SJCRH30 (cell line): ENCODE results near the gene GRK3. TPM values are rescaled to one million over a fixed set of nuclear protein-coding genes. Genes with fewer than 3 reads are reported as not detected.

Experiments
- DNase-seq, 2 experiments: peaks; one replicate each; pipeline ENCODE4 v3.0.0-alpha.2; 2015 to 2020
- H3K27ac ChIP-seq: fragments of 250-450 bp; sonication (Bioruptor Pico); 2 replicates; pipeline ENCODE4 v1.5.1; 2020; ENCODE audit warnings: mild to moderate bottlenecking, moderate library complexity
- H3K27me3 ChIP-seq: fragments of 250-450 bp; sonication (Bioruptor Pico); 2 replicates; pipeline ENCODE4 v1.5.1; 2020; ENCODE audit warnings: mild to moderate bottlenecking, moderate library complexity
- H3K36me3 ChIP-seq: fragments of 250-450 bp; sonication (Bioruptor Pico); 2 replicates; pipeline ENCODE4 v1.5.1; 2020; ENCODE audit warnings: mild to moderate bottlenecking, moderate library complexity
- H3K4me1 ChIP-seq: fragments of 250-450 bp; sonication (Bioruptor Pico); 2 replicates; pipeline ENCODE4 v1.5.1; 2020; ENCODE audit warnings: mild to moderate bottlenecking, moderate library complexity
- H3K4me3 ChIP-seq: fragments of 250-450 bp; sonication (Bioruptor Pico); 2 replicates; pipeline ENCODE4 v1.5.1; 2020; ENCODE audit warnings: mild to moderate bottlenecking, moderate library complexity
- H3K9me3 ChIP-seq: fragments of 250-450 bp; sonication (Bioruptor Pico); replicated peaks from 2 replicates; pipeline ENCODE4 v1.5.1; 2020; ENCODE audit warnings: mild to moderate bottlenecking, moderate library complexity
- total RNA-seq: library from RNA; depleted of rRNA; stranded (reverse); fragments of >200 nt; shearing (Covaris generic); gene quantifications from 2 replicates; pipeline ENCODE4 v1.2.3, GENCODE V29; 2014

GRK3 gene
- total RNA-seq, 1 experiment from 2014 or later: 45.6 TPM

DNA sequence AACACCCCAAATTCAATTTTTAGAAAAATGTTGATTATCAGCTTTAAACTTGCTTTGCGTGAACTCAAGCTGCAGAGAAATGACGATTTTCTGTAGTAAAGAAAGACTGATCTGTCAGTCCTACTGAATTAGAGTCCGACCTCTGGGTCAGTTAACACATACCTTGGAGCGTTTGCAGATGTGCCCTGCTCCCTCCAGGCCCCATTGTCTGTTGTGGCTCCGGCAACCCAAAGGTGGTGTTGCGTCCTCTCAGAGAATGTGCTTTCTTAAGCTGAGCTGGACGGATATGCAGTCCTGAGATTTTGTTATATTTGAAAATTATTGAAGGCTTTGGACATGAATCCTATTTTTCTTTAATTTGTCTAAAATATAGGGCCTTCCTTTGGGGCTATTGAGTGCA lies 146.0 kb downstream of the GRK3 start:
- no peak for DNase-seq
- no peaks in the 10 kb centered on the region for H3K27me3 ChIP-seq
- no peak overlapping the region for H3K27ac ChIP-seq
- no peak overlapping the region for H3K4me3 ChIP-seq
- no peaks in the 10 kb centered on the region for H3K4me1 ChIP-seq
- H3K9me3 ChIP-seq: no peaks in the 10 kb centered on the region
- peaks cover 79% of the 10 kb centered on the region for H3K36me3 ChIP-seq

DNA sequence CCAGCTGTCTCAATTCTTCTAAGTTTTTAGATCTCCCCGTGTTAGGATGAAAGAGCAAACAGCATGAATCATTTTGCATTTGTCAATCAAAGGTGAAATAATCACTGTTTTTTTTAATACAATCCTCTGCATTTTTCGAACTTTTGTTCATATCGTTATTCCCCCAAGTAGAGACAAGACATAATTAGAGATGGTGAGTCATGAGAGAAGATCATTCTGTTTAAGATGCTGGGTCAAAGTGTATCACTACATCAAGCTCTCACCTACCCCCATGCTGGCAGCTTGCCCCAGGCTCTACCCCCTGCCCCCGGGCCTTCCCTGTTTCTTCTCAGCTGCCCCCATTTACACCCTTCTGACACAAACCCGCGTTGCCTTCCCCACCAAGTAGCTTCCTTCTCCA lies 147.0 kb downstream of the GRK3 start:
- Histone ChIP-seq H3K36me3 (peaks cover 80% of the 10 kb centered on the region), H3K27me3 (no peaks in the 10 kb centered on the region), H3K9me3 (no peaks in the 10 kb centered on the region), H3K4me3 (no peak overlapping the region), H3K27ac (no peak overlapping the region), H3K4me1 (no peaks in the 10 kb centered on the region)
- DNase-seq: no peak

DNA sequence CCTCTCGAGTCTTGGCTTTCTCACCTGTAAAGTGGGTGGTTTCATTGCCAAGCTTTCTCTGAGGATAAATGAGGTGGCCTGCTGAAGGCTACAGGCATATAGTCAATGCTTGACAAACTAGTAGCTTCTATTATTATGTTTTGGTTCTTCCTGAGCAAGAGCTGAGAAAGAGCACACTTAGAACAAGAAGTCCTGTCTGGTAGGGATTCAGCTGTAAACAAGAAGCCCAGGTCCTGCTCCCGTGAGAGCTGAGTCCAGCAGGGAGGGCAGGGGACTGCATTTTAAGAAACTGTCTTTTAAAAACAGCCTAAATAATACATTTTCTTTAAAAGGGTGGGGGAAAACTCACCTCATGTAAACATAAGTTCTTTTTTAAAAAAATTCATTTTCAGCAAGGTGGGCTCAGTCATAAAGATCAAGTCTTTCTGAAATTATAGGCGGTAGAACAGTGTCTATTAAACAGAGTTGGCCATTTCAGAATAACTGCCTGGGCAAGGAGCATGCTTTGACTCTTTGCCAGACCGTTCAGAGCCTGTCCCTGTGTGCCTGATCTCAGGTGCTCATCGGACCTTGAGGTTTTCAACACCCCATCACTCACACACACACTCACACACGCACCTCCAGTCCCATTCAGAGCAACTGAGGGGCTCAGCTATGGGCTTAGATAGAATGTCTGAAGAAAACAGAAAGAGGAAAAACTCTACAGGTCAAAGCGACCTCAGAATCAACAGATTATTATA lies 148.4 kb downstream of the GRK3 start:
- H3K27ac ChIP-seq: no peak overlapping the region
- DNase-seq: no peak
- H3K4me1 ChIP-seq: no peaks in the 10 kb centered on the region
- H3K4me3 ChIP-seq: no peak overlapping the region
- H3K9me3 ChIP-seq: no peaks in the 10 kb centered on the region
- H3K36me3 ChIP-seq: peaks cover 86% of the 10 kb centered on the region
- no peaks in the 10 kb centered on the region for H3K27me3 ChIP-seq

DNA sequence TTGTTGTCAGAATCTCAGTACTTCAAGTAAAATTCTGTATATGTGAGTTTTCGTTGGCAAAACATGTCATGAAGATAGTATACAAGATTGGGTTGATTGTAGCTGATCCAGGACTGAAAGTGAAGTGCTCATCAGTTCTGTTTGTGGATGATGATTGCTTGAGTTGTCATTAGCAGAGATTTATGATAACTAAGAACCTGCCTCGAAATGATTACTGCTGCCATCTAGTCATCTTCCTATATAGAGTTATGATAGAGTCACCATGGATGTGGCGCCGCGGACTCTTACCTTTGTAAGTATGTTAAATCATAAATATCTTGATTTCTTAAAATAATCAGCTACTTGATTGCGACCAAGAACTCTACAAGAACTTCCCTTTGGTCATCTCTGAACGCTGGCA lies 149.6 kb downstream of the GRK3 start:
- no peak for DNase-seq
- peaks cover 92% of the 10 kb centered on the region for H3K36me3 ChIP-seq
- H3K27ac ChIP-seq: no peak overlapping the region
- no peaks in the 10 kb centered on the region for H3K4me1 ChIP-seq
- no peak overlapping the region for H3K4me3 ChIP-seq
- H3K27me3 ChIP-seq: no peaks in the 10 kb centered on the region
- no peaks in the 10 kb centered on the region for H3K9me3 ChIP-seq

DNA sequence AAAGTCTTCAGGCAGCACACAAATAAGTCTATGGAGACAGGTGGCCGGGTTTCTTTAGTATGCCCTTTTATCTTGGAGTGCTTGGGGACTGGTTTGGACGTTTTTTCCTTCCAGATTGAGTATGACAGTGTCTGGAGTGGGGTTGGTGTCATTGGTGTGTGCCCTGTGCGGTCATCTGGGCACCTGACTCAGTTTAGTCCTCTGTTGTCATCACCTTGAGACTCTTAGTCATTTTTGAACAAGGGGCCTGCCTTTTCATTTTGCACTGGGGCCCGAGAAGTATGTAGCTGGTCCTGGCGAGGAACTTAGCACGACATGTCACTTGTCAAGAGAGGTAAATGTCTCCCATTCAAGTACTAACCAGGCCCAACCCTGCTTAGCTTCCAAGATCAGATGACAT lies 150.3 kb downstream of the GRK3 start:
- no peaks in the 10 kb centered on the region for H3K9me3 ChIP-seq
- H3K36me3 ChIP-seq: peaks cover 92% of the 10 kb centered on the region
- H3K4me3 ChIP-seq: no peak overlapping the region
- no peak overlapping the region for H3K27ac ChIP-seq
- DNase-seq: no peak
- H3K4me1 ChIP-seq: no peaks in the 10 kb centered on the region
- H3K27me3 ChIP-seq: no peaks in the 10 kb centered on the region

DNA sequence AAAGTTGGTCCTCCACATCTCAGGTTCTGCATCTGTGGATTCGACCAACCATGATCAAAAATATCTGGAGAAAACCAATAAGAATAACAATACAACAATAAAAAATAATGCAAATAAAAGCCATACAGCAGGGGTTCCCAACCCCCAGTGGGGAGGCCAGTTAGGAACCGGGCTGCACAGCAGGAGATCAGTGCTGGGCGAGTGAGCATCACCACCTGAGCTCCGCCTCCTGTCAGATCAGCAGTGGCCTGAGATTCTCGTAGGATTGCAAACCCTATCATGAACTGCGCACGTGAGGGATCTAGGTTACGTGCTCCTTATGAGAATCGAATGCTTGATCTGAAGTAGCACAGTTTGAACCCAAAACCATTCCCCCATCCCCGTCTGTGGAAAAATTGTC lies 152.2 kb downstream of the GRK3 start:
- H3K36me3 ChIP-seq: peaks cover 88% of the 10 kb centered on the region
- no peaks in the 10 kb centered on the region for H3K27me3 ChIP-seq
- H3K4me3 ChIP-seq: no peak overlapping the region
- no peak for DNase-seq
- no peaks in the 10 kb centered on the region for H3K4me1 ChIP-seq
- no peaks in the 10 kb centered on the region for H3K9me3 ChIP-seq
- no peak overlapping the region for H3K27ac ChIP-seq

DNA sequence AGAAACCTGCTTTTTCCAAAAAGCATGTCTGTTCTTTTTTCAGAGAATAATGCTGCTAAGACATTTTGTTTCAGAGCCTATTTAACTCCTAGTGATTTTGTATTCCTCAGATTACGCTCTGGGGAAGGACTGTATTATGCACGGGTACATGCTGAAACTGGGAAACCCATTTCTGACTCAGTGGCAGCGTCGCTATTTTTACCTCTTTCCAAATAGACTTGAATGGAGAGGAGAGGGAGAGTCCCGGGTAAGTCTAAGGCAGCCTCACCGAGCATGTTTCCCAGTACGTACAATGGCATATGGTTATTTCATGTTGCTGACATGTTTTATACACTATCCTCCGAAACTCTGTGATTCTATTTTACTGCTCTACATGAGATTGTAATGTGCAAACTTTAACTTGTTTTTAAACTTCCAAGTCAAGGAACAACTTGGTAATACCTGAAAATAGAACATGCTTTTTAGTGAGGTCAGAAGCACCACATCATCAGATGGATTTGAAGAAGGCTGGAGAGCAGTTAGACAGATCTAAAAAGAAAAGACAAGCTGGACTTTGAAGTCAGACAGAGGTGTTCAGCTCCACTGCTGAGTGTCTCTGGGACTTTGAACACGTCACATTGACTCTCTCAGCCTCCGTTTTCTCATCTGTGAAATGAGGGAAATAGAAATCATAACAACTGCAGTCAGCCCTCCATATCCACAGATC lies 153.8 kb downstream of the GRK3 start:
- Histone ChIP-seq H3K4me3 (no peak overlapping the region), H3K27me3 (no peaks in the 10 kb centered on the region), H3K36me3 (peaks cover 84% of the 10 kb centered on the region), H3K9me3 (no peaks in the 10 kb centered on the region), H3K27ac (no peak overlapping the region), H3K4me1 (no peaks in the 10 kb centered on the region)
- no peak for DNase-seq

DNA sequence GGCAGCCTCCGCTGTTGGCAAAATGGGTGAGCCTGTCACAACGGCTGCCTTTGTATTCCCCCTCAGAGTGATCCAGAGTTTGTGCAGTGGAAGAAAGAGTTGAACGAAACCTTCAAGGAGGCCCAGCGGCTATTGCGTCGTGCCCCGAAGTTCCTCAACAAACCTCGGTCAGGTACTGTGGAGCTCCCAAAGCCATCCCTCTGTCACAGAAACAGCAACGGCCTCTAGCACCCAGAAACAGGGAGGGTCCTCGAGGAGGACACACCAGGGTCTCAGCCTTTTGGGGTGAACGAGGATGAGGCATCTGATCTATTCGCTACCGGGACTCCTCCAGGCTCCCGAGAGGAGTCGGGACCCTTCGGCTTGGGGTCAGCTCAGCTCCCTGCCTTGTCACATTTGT lies 157.7 kb downstream of the GRK3 start:
- H3K36me3 ChIP-seq: peaks cover 52% of the 10 kb centered on the region
- no peaks in the 10 kb centered on the region for H3K9me3 ChIP-seq
- no peak for DNase-seq
- no peaks in the 10 kb centered on the region for H3K4me1 ChIP-seq
- no peak overlapping the region for H3K4me3 ChIP-seq
- no peak overlapping the region for H3K27ac ChIP-seq
- H3K27me3 ChIP-seq: no peaks in the 10 kb centered on the region

DNA sequence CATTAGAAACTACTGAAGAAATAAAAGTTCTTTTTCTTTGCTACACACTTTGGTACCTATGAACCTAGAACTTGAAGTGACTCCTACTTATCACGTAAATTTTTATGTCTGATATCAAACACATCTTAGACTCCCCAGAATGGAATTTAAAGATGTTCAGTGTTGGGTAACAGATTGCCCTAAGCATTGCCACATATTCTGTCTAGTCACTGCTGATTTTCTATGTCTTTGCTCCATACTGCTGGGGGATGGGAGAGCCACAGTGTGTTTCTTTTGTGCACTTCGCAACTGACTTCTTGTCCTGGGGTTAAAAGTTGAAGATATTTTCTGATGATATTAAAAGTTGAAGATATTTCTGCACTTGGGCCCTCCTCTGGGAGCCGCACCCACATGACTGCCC lies 158.2 kb downstream of the GRK3 start:
- Histone ChIP-seq H3K4me3 (no peak overlapping the region), H3K9me3 (no peaks in the 10 kb centered on the region), H3K4me1 (no peaks in the 10 kb centered on the region), H3K27me3 (no peaks in the 10 kb centered on the region), H3K27ac (no peak overlapping the region), H3K36me3 (peaks cover 48% of the 10 kb centered on the region)
- no peak for DNase-seq

DNA sequence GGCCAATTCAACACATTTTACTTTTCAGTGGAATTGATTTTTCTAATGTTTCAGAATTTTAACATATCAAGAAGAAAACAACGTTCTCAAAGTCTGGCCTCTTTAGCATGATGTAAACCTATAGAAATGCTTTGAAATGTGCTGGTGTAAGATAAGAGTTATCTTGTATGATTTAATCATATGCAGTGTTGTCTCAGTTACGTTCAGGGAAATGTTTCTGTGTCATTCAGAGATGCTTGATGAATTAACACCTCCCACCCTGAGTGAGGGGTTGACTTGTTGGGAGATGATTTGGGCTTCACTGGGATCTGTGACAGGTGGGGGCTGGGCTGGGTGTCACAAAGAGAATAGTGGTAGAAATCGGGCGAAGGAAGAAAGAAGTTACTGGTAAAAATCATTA lies 161.8 kb downstream of the GRK3 start:
- DNase-seq: no peak
- Histone ChIP-seq H3K4me1 (no peaks in the 10 kb centered on the region), H3K36me3 (peaks cover 26% of the 10 kb centered on the region), H3K9me3 (no peaks in the 10 kb centered on the region), H3K27me3 (no peaks in the 10 kb centered on the region), H3K4me3 (no peak overlapping the region), H3K27ac (no peak overlapping the region)

DNA sequence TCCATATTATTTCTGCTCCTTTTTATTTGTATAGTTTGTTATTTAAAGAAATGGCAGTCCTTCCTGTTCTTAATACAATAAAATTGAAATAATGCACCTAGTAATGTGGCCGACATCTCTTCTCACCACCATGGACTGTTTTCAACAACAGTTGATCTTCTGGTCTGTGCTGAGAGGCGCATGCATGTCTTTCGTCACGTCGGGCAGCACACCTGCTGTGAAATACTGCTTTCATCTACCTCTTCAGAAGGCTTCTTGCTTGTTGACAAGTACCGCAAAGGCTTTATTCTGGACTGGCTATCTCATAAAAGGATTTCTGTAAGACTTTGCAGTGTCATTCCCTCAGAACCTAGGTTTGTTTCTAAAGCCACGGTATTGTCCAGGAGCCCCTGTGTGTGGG lies 163.6 kb downstream of the GRK3 start:
- Histone ChIP-seq H3K4me3 (no peak overlapping the region), H3K27me3 (no peaks in the 10 kb centered on the region), H3K36me3 (peaks cover 10% of the 10 kb centered on the region), H3K4me1 (peaks cover 5% of the 10 kb centered on the region; the same call in 1 of the 2 replicates), H3K9me3 (no peaks in the 10 kb centered on the region), H3K27ac (no peak overlapping the region)
- DNase-seq: no peak

DNA sequence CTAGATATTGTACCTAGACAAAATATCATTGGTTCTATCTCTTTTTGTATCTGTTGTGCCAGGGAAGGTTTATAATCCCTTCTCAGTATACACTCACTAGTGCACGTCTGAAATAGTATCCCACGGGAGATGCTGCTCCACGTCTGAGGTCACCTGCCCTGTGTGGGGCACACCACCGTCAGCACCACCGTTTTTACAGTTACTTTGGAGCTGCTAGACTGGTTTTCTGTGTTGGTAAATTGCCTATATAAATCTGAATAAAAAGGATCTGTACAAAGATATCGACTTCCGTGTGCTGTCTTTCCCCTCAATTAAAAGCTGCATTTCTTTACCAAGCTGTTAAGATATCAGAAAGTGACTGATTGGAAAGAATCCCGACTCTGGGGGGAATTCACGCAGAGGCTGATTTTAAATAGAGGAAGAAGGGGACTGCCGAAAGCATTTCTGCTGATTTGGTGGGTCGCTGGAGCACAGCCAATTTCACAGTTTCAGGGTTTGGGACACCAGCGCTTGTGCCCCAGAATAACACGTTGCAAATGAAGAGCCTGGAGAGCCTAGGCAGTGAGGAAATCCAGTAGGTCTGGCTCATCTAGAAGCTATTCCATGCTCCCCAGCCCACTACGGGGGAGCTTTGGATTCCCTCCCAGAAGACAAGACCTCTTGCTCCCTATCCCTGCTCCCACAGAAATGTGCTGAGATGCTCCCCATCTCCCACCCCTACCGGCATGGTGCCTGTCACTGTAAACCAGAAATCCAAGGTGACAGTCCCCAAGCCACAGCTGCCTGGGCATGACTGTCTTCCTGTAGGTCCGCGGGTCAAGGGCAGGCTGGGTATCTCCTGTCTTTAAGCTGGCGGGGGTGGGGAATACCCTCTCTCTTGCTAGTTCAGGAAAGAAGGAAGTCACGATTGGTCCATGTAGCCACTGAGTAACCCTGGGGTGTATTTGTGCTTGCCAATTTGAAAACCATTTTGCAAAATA lies 164.8 kb downstream of the GRK3 start:
- H3K36me3 ChIP-seq: peaks cover 7% of the 10 kb centered on the region
- no peak overlapping the region for H3K4me3 ChIP-seq
- H3K27ac ChIP-seq: no peak overlapping the region
- H3K4me1 ChIP-seq: peaks cover 5% of the 10 kb centered on the region; the same call in 1 of the 2 replicates
- no peaks in the 10 kb centered on the region for H3K27me3 ChIP-seq
- DNase-seq: no peak
- no peaks in the 10 kb centered on the region for H3K9me3 ChIP-seq

DNA sequence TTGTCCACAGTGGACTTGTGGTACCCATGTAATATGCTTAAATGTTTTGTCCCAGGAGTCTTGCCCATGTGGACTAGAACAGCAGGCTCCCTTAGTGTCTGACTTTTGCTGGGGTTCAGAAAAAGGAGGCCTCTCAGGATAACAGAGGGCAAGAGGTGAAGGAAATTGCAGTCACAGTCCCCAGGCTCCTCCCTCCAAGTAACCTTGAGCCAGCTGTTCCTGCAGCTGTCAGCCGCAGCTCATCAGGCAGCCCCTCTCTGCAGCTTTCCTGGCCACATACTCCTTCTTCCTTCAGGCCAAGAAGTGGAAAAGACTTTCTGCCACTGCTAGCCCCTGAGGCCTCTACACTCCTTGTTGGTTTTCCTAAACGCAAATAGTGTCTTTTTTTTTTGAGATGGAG lies 171.2 kb downstream of the GRK3 start:
- Histone ChIP-seq H3K27me3 (no peaks in the 10 kb centered on the region), H3K4me1 (peaks cover 26% of the 10 kb centered on the region), H3K36me3 (no peaks in the 10 kb centered on the region), H3K4me3 (no peak overlapping the region), H3K9me3 (no peaks in the 10 kb centered on the region), H3K27ac (peak overlapping the region; percentile 45)
- peak; percentile 71 to 84 for DNase-seq

DNA sequence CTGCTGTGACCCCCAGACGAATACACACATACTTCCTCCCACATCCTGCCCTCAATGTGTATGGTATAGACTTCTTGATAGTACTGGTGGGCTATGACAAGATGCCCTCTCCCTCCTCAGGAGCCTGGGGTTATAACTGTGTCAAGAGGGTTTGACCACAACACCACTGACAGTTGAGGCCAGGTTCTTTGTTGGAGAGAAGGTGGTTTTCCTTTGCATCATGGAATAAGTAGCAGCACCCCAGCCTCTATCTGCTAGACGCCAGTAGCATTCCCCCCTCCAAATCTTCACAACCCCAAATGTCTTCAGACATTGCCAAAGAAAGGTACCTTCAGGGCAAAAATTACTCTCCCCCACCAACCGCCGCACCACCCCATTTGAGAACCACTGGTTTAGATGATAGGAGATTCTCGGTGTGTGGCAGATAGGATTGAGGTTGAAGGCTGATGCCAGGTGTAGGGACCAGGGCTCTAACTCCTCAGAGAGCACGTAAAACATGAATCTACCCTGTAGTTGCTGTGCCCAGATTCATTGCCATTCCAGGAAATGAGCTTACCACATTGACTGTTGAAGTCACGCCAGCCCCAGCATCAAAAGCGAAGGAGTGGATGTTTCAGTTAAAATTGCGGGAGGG lies 172.0 kb downstream of the GRK3 start:
- Histone ChIP-seq H3K27me3 (no peaks in the 10 kb centered on the region), H3K4me3 (no peak overlapping the region), H3K27ac (peak overlapping the region; percentile 45), H3K4me1 (peaks cover 26% of the 10 kb centered on the region), H3K36me3 (no peaks in the 10 kb centered on the region), H3K9me3 (no peaks in the 10 kb centered on the region)
- DNase-seq: peak; percentile 71 to 86
